HG03064 (cell line): ENCODE data around the gene ZNF85.
"Not testable (repeated sequence)": the region's sequence is repeated elsewhere in the genome, so short reads cannot be mapped to it uniquely, and the experiment has no call there.

Source experiments
- ATAC-seq: cut with Tn5 transposase; IDR thresholded peaks from one replicate; pipeline ENCODE4 v1.9.1; 2021; ENCODE audit warnings: low read depth; ENCODE audit not compliant: unreplicated experiment

Gene ZNF85

GRCh38 chr19:20923077-20923871, at the start of gene ZNF85:
TSS of gene ZNF85 (plus strand) at chr19:20923251. CDS start at chr19:20923401, 150 bp downstream.
- peak; percentile 95 for ATAC-seq

GRCh38 chr19:20879501-20879900, 43.5 kb upstream of the ZNF85 start:
- no peak for ATAC-seq

GRCh38 chr19:20912973-20913372, 10.1 kb upstream of the ZNF85 start:
- ATAC-seq = no peak

- no peak for ATAC-seq
Observed at GRCh38 chr19:20925481-20925880, 2.4 kb downstream of the ZNF85 start.

DNA sequence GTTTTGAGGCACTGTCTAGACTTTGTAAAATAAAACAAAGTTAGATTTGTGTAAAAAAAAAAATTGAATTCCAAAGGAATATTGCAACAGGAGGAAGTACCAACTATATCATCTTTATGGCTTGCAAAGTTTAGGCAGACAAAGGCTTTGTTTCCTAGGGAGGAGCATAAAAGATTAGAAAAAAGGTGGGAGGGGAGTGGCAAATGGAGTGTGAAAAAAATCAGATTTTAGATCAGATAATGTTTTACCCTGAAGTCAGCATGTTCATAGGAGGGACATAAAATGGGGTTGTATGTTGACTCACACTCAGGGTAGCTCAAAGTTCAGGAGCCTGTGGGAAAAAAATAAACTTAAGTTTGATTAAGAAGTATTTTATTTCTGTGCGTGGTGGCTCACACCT, 3.7 kb downstream of the ZNF85 start:
- no peak for ATAC-seq

DNA sequence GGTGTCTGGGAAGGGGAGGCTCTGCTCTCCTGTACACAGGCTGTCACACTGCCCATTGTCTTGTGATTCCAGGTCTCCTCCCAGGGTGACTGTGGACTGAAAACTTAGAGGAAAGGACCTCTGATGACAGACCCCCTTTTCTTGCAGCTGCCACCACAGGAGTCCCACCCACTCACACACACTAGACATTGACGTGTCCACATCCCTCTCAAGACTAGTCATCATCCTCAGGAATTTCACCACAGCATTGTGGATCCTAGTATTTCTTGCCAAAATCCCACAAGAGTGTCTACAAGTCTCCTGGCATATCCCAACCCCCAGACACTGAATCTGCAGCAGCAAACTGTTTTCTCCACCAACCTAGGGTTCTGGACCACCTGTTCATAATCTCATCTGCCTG, 5.3 kb downstream of the ZNF85 start:
- ATAC-seq = no peak

- ATAC-seq = not testable (repeated sequence)
Observed at GRCh38 chr19:20936322-20936947, 13.4 kb downstream of the ZNF85 start.

- ATAC-seq = not testable (repeated sequence)
Observed at GRCh38 chr19:20952561-20953095, 29.6 kb downstream of the ZNF85 start.

DNA sequence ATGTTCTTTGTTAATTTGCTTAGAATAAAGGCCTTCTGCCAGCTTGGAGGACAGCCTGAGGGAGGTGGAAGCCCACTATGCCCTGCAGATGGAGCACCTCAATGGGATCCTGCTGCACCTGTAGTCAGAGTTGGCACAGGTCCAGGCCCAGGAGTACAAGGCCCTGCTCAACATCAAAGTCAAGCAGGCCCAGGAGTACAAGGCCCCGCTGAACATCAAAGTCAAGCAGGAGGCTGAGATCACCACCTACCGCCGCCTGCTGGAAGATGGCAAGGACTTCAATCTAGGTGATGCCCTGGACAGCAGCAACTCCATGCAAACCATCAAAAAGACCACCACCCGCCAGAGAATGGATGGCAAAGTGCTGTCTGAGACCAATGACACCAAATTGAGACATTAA, 41.7 kb downstream of the ZNF85 start:
- no peak for ATAC-seq

DNA sequence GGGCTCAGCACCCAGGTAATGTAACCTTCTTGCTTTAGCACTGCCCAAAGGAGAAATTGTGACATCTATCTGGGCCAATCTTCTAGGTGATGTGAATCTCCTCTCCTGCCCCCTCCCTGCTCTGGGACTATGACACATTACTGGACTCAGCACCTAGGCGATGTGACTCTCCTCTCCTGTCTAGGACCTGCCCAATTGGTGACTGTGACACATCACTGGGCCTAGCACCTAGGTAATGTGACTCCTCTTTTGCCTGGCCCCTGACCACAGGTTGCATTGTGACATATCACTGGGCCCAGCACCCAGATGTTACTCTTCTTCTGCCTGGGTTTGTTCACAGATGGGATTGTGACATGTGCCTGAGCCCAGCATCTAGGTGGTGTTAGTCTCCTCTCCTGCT, 45.0 kb downstream of the ZNF85 start:
- ATAC-seq = no peak

GRCh38 chr19:20969498-20969897, 46.4 kb downstream of the ZNF85 start:
- no peak for ATAC-seq

GRCh38 chr19:20969898-20970297, 46.8 kb downstream of the ZNF85 start:
- no peak for ATAC-seq

DNA sequence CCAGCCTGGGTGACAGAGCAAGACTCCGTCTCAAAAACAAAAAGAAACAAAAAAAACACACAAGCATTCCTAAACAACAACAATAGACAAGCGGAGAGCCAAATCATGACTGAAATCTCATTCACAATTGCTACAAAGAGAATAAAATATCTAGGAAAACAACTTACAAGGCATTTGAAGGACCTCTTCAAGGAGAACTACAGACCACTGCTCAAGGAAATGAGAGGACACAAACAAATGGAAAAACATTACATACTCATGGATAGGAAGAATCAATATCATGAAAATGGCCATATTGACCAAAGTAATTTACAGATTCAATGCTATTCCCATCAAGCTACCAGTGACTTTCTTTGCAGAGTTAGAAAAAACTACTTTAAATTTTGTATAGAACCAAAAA, 69.7 kb downstream of the ZNF85 start:
- not testable (repeated sequence) for ATAC-seq

DNA sequence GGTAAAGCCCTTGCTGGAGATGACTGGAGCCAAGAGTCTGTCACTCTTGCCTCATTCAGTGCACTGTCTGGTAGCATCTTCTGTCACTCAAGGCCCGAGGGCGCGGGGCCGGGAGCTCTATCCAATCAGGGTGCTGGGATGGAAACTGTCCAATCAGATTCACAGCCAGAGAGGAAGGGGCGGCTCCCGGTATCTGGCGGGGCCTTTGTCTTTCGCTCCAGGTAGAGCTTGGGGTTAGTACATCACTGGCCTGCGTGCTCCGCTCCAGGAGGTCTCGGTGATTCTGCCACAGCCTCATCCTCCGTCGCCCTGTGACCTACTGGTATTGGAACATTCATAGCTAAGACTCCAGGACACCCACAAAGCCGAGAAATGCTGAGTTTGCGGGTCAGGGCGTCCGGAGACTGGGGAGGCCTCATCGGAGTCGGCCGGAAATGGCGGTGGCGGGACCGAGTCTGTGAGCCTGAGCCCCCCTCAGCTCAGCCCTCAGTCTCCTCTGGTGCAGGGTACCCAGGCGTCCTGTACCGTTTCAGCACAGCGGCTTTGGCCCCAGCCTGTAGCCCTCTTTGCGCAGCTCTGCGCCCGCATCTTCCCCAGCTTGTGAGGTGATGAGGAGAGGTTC, 76.8 kb downstream of the ZNF85 start:
- peak; percentile 81 for ATAC-seq
